22Rv1 (cell line): ENCODE results near the gene GXYLT2.

Experiments
- CTCF ChIP-seq: fragments of 450-650 bp; IDR thresholded peaks from 2 replicates; pipeline ENCODE4 v1.5.1; 2017; ENCODE audit warnings: mild to moderate bottlenecking
- ZFX ChIP-seq: fragments of 450-650 bp; IDR thresholded peaks from 2 replicates; pipeline ENCODE4 v1.6.1; 2017; ENCODE audit warnings: antibody characterized with exemption, borderline replicate concordance

GRCh38 chr3:72973786-72974185 lies 85.9 kb downstream of the GXYLT2 start:
- TF ChIP-seq CTCF (no peak), ZFX (no peak)
